ENCODE data around the gene KCNK7.

The KCNK7 gene

GRCh38 chr11:65625628-65626342 lies 30.2 kb upstream of the KCNK7 start:
- DNase-seq = peak; percentile 47

- DNase-seq = no peak
Observed at GRCh38 chr11:65624931-65625627, 29.5 kb upstream of the KCNK7 start.

GRCh38 chr11:65623852-65624616 lies 28.4 kb upstream of the KCNK7 start:
- DNase-seq = no peak

- DNase-seq = no peak
Observed at GRCh38 chr11:65623177-65623576, 27.6 kb upstream of the KCNK7 start.

- no peak for DNase-seq
Observed at GRCh38 chr11:65622011-65622410, 26.4 kb upstream of the KCNK7 start.

- no peak for DNase-seq
Observed at GRCh38 chr11:65621460-65621859, 25.9 kb upstream of the KCNK7 start.

- DNase-seq = no peak
Observed at GRCh38 chr11:65620666-65621065, 25.1 kb upstream of the KCNK7 start.

- no peak for DNase-seq
Observed at GRCh38 chr11:65619281-65619928, 23.8 kb upstream of the KCNK7 start.

- DNase-seq = no peak
Observed at GRCh38 chr11:65618763-65619162, 23.2 kb upstream of the KCNK7 start.

- DNase-seq = no peak
Observed at GRCh38 chr11:65617990-65618751, 22.6 kb upstream of the KCNK7 start.

- no peak for DNase-seq
Observed at GRCh38 chr11:65617136-65617850, 21.7 kb upstream of the KCNK7 start.

- peak; percentile 29 for DNase-seq
Observed at GRCh38 chr11:65616575-65617001, 21.0 kb upstream of the KCNK7 start.

GRCh38 chr11:65615950-65616574 lies 20.5 kb upstream of the KCNK7 start:
- DNase-seq = peak; percentile 38

- DNase-seq = peak; percentile 100
Observed at GRCh38 chr11:65615229-65615949, 19.8 kb upstream of the KCNK7 start, which contains the start of gene PCNX3. Gene PCNX3, plus strand, starts transcription at chr11:65615776. Its CDS starts 536 bp downstream, at chr11:65616312.

- no peak for DNase-seq
Observed at GRCh38 chr11:65613091-65613928, 17.7 kb upstream of the KCNK7 start.

- DNase-seq = no peak
Observed at GRCh38 chr11:65612691-65613090, 17.1 kb upstream of the KCNK7 start.

- no peak for DNase-seq
Observed at GRCh38 chr11:65611758-65612603, 16.4 kb upstream of the KCNK7 start.

GRCh38 chr11:65611028-65611757 lies 15.6 kb upstream of the KCNK7 start:
- no peak for DNase-seq
